ENCODE measurements around the gene TMC1.

Gene TMC1

DNA sequence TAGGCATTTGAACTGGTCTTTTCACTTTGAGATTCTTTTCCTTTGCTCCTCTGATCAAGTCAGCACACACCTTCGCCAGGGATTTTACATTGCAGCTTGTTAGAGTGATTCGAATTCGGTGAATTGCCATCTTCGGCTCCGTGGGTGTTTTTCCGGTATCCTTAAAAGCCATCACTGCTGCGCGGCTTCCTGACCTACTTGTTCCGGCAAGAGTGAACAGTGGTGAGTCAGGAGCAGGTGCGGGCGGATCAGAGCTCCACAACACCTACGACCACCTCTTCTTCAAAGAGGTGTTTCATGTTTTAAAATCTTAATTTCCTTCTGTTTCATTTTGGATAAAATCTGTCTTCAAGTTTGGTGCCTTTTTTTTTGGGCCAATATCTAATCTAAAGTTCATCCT lies 134.6 kb downstream of the TMC1 start:
- Histone ChIP-seq H3K9ac (ENCODE audit: low read length) (no peak overlapping the region), H3K9me3 (ENCODE audit: control insufficient read depth, low read length) (no peaks in the 10 kb centered on the region)

DNA sequence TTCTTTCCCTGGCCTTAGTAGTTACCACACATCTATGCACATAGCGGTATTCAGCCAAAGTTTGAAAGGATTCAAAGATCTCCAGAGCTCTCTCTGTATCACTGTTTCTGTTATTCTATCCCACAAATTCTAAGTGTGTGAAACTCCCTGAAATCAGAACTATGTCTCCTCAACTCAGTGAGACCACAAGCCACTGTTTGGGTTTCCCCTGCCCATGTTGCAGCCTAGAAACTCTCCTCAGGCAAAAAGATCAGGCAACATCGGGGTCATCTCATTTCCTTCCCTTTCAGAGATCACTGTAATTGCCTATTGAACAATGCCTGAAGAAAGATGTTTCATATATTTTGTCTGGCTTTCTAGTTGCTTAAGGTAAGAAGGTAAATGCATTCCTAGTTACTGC lies 135.6 kb downstream of the TMC1 start:
- no peak for DNase-seq (ENCODE audit: low read depth)
- Histone ChIP-seq H3K4me3 (ENCODE audit: low read length) (no peak overlapping the region), H3K36me3 (ENCODE audit: control insufficient read depth, insufficient read depth, low read length, severe bottlenecking) (no peaks in the 10 kb centered on the region), H3K9me3 (ENCODE audit: control insufficient read depth, low read length) (no peaks in the 10 kb centered on the region), H3K4me1 (ENCODE audit: control insufficient read depth, insufficient read depth, low read length) (peaks cover 3% of the 10 kb centered on the region), H3K27me3 (replicated peaks; ENCODE audit: control insufficient read depth, insufficient read depth, low read length) (no peaks in the 10 kb centered on the region), H3K9ac (ENCODE audit: low read length) (no peak overlapping the region)

More for the DNA sequence above, 134.6 kb downstream of the TMC1 start:
- Histone ChIP-seq H3K36me3 (ENCODE audit: control insufficient read depth, insufficient read depth, low read length, severe bottlenecking) (no peaks in the 10 kb centered on the region), H3K27me3 (replicated peaks; ENCODE audit: control insufficient read depth, insufficient read depth, low read length) (no peaks in the 10 kb centered on the region), H3K4me1 (ENCODE audit: control insufficient read depth, insufficient read depth, low read length) (no peaks in the 10 kb centered on the region), H3K4me3 (ENCODE audit: low read length) (no peak overlapping the region)
- no peak for DNase-seq (ENCODE audit: low read depth)

DNA sequence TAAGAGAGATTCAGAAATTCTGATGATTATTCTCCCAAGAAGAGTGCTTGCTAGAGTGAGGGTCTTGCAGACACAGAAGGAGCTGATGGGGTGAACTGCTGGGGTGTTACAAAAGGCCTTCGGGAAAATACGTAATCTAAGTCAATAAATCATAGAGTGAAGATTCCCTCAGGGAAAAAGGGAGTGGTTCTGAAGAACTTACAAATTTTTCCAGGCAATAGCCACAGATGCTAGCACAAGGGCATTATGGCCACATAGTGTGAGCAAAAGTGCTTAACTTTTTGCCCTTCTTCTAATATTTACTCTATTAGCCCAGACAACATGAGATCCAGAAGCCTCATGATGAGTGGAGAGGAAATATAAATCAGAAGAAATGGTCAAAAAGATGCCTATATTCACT lies 137.3 kb downstream of the TMC1 start:
- H3K27me3 ChIP-seq (replicated peaks; ENCODE audit: control insufficient read depth, insufficient read depth, low read length), result no peaks in the 10 kb centered on the region
- DNase-seq (ENCODE audit: low read depth), result no peak
- no peaks in the 10 kb centered on the region for H3K9me3 ChIP-seq (ENCODE audit: control insufficient read depth, low read length)
- peaks cover 3% of the 10 kb centered on the region for H3K4me1 ChIP-seq (ENCODE audit: control insufficient read depth, insufficient read depth, low read length)
- H3K4me3 ChIP-seq (ENCODE audit: low read length), result no peak overlapping the region
- H3K9ac ChIP-seq (ENCODE audit: low read length), result no peak overlapping the region
- no peaks in the 10 kb centered on the region for H3K36me3 ChIP-seq (ENCODE audit: control insufficient read depth, insufficient read depth, low read length, severe bottlenecking)

DNA sequence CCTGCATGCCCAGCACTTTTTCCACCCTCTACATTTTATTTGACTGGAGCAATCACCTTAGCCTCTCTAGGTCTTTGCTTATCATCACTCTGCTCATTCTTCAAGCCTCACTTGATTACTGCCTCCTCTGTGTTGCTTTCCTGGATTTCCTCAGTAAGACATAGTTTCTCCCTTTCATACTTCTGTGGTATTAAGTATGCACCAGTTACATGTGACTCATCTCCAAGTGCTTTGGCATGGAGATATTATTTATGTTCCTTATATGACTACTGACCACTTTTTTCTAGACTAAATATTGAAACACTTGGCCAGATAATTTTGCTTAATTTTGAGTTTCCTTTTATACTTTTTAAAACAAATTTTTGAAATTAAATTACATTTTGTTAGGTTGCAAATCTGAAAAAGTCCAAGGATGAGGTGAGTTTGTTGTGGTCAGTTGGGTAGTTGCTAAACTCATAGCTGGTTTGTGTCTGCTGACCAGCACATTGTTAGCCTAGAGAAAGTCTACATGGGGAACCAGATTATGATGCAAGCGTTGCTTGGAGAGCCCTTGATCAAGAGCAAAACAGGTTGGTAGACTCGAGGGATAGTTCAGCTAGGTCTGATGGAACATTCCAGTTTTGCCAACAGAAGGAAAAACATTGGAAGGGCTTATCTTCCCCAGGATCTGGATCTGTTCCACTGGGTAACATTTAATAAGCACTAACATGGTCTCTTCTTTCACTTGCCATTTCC lies 140.2 kb downstream of the TMC1 start:
- Histone ChIP-seq H3K27me3 (replicated peaks; ENCODE audit: control insufficient read depth, insufficient read depth, low read length) (no peaks in the 10 kb centered on the region), H3K9ac (ENCODE audit: low read length) (no peak overlapping the region), H3K4me3 (ENCODE audit: low read length) (no peak overlapping the region), H3K4me1 (ENCODE audit: control insufficient read depth, insufficient read depth, low read length) (peaks cover 3% of the 10 kb centered on the region), H3K9me3 (ENCODE audit: control insufficient read depth, low read length) (no peaks in the 10 kb centered on the region), H3K36me3 (ENCODE audit: control insufficient read depth, insufficient read depth, low read length, severe bottlenecking) (no peaks in the 10 kb centered on the region)
- DNase-seq (ENCODE audit: low read depth), result peak; percentile 63

DNA sequence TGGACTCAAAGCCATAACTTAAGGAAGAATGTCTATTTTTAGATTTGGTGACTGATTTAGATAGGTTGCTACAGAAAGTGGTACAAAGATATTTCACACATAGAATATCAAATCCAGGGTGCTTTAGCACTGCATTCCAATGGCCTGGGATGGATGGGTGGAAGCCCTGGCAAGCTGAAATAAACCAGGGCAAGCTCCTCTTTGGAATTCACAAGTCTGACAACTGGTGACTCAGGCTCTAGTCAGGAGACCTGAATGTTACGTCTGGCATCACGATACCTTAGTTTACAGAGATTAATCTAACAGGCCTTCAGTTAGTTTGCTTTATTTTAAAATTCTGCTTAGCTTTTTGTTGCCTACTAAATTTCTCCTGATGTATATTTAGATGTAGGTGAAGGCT lies 144.0 kb downstream of the TMC1 start:
- no peaks in the 10 kb centered on the region for H3K36me3 ChIP-seq (ENCODE audit: control insufficient read depth, insufficient read depth, low read length, severe bottlenecking)
- peak; percentile 46 for DNase-seq (ENCODE audit: low read depth)
- no peak overlapping the region for H3K9ac ChIP-seq (ENCODE audit: low read length)

DNA sequence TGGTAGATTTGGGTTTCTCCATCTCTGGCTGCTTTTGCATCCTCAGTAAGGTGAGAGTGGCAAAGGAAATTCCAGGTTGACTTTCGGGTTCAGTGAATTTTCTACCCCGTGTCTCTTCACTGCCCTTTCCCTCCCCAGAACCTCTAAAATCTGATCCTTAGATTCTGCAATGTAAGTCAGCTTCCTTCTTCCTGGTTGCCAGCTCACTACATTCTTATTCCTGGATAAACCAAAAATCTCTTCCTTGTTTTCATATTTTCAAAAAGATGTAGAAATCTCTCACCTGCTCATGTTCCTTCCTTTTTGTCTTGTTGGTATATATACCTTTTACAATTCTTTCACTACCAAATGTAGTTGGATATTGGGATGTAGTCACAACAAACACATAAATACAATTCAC lies 145.8 kb downstream of the TMC1 start:
- Histone ChIP-seq H3K9ac (ENCODE audit: low read length) (no peak overlapping the region), H3K9me3 (ENCODE audit: control insufficient read depth, low read length) (no peaks in the 10 kb centered on the region), H3K4me1 (ENCODE audit: control insufficient read depth, insufficient read depth, low read length) (no peaks in the 10 kb centered on the region), H3K4me3 (ENCODE audit: low read length) (no peak overlapping the region), H3K27me3 (replicated peaks; ENCODE audit: control insufficient read depth, insufficient read depth, low read length) (no peaks in the 10 kb centered on the region), H3K36me3 (ENCODE audit: control insufficient read depth, insufficient read depth, low read length, severe bottlenecking) (no peaks in the 10 kb centered on the region)
- no peak for DNase-seq (ENCODE audit: low read depth)

More for the DNA sequence above, 144.0 kb downstream of the TMC1 start:
- peaks cover 3% of the 10 kb centered on the region for H3K4me1 ChIP-seq (ENCODE audit: control insufficient read depth, insufficient read depth, low read length)
- H3K4me3 ChIP-seq (ENCODE audit: low read length), result no peak overlapping the region
- no peaks in the 10 kb centered on the region for H3K9me3 ChIP-seq (ENCODE audit: control insufficient read depth, low read length)
- H3K27me3 ChIP-seq (replicated peaks; ENCODE audit: control insufficient read depth, insufficient read depth, low read length), result no peaks in the 10 kb centered on the region

DNA sequence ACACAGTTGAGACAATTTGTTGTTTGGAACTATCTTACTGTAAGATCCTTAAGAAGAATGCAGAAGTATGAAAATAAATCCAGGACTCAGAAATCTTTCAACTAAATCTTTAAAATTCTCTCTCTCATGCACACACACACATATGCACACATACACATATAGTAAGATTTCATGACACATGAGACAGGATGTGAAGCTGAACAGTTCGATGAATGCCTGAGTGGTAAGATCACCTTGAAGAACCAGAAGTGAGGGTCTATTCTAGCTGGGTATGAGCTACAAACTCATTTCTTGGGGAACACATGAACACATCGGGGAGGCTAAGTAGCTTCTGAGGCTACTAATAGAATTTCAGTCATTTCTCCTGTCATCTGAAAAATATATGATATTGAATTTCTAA lies 153.6 kb downstream of the TMC1 start:
- peaks cover 5% of the 10 kb centered on the region for H3K9me3 ChIP-seq (ENCODE audit: control insufficient read depth, low read length)
- no peak overlapping the region for H3K9ac ChIP-seq (ENCODE audit: low read length)
- DNase-seq (ENCODE audit: low read depth), result peak; percentile 12
- no peak overlapping the region for H3K4me3 ChIP-seq (ENCODE audit: low read length)
- no peaks in the 10 kb centered on the region for H3K36me3 ChIP-seq (ENCODE audit: control insufficient read depth, insufficient read depth, low read length, severe bottlenecking)
- peaks cover 10% of the 10 kb centered on the region for H3K4me1 ChIP-seq (ENCODE audit: control insufficient read depth, insufficient read depth, low read length)
- H3K27me3 ChIP-seq (replicated peaks; ENCODE audit: control insufficient read depth, insufficient read depth, low read length), result no peaks in the 10 kb centered on the region

DNA sequence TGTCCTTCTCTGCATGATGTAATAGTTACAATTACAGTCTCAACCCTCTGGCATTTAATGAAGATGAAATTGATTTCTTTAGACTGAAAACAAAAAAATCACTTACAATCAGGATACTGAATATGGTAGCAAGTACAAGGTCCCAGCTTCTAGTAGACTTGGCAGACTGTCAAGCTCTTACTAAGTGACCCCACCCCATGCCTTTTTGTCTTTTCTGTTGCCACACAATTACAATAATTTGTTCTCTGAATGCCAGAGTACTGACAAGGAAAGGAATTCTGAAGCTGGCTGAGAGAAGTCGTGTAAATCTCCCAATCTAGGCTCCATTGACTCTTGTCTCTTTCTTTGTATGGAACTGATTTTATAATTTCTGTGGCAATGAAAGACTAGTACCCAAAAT lies 154.2 kb downstream of the TMC1 start:
- Histone ChIP-seq H3K4me3 (ENCODE audit: low read length) (no peak overlapping the region), H3K9ac (ENCODE audit: low read length) (no peak overlapping the region), H3K36me3 (ENCODE audit: control insufficient read depth, insufficient read depth, low read length, severe bottlenecking) (no peaks in the 10 kb centered on the region), H3K9me3 (ENCODE audit: control insufficient read depth, low read length) (peaks cover 5% of the 10 kb centered on the region), H3K27me3 (replicated peaks; ENCODE audit: control insufficient read depth, insufficient read depth, low read length) (no peaks in the 10 kb centered on the region), H3K4me1 (ENCODE audit: control insufficient read depth, insufficient read depth, low read length) (peaks cover 10% of the 10 kb centered on the region)
- DNase-seq (ENCODE audit: low read depth), result peak; percentile 87

DNA sequence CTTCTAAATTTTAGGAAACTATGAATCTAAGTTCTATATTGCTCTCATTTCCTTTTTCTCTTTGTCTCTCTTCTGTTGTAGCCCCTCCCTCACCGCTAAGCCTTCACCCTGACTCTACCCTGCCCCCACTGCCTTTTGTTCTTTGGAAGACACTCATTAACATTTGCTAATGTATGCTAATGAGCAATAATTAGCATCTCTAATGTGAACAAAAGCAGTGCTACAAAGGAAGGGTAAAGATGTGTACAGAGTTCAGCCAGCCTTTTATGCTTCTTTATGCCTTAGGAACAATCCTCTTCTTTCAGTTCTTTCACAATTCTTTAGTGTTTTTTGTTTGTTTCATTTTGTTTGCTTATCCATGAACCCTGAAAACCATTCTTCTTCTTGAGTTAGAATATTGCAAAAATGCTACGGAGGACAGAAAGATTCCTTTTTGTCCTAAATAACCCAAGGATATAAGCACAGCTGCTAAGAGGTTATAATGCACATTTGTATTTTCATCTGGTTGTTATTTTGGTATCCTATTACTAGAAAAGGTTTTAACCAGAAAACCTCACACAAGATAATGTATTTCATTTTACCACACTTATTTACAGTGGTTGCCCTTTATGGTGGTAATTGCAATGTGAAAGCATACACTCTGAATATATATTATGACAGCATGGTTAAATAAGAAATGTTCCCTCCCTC lies 159.3 kb downstream of the TMC1 start:
- no peak overlapping the region for H3K4me3 ChIP-seq (ENCODE audit: low read length)
- peak; percentile 39 for DNase-seq (ENCODE audit: low read depth)
- H3K9me3 ChIP-seq (ENCODE audit: control insufficient read depth, low read length), result no peaks in the 10 kb centered on the region
- H3K4me1 ChIP-seq (ENCODE audit: control insufficient read depth, insufficient read depth, low read length), result peaks cover 4% of the 10 kb centered on the region
- no peaks in the 10 kb centered on the region for H3K27me3 ChIP-seq (replicated peaks; ENCODE audit: control insufficient read depth, insufficient read depth, low read length)
- no peak overlapping the region for H3K9ac ChIP-seq (ENCODE audit: low read length)
- H3K36me3 ChIP-seq (ENCODE audit: control insufficient read depth, insufficient read depth, low read length, severe bottlenecking), result no peaks in the 10 kb centered on the region

DNA sequence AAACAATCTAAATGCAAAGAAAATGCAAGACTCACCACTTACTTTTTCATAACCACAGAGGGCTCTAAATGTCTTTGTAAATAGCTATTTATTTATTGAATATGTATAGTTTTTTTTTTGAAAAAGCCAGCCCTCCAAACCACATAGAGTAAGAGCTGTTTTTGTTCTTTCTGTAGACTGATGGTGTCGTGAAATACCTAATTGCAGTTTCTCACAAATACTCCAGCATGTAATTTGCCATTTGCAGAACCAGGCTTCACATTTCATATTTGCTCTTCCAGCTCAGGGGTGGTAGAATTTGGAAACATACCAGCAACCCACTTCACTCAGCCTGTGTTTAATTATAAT lies 159.8 kb downstream of the TMC1 start:
- H3K36me3 ChIP-seq (ENCODE audit: control insufficient read depth, insufficient read depth, low read length, severe bottlenecking), result no peaks in the 10 kb centered on the region
- no peak overlapping the region for H3K4me3 ChIP-seq (ENCODE audit: low read length)
- peak; percentile 18 for DNase-seq (ENCODE audit: low read depth)
- no peaks in the 10 kb centered on the region for H3K4me1 ChIP-seq (ENCODE audit: control insufficient read depth, insufficient read depth, low read length)
- no peak overlapping the region for H3K9ac ChIP-seq (ENCODE audit: low read length)
- H3K9me3 ChIP-seq (ENCODE audit: control insufficient read depth, low read length), result no peaks in the 10 kb centered on the region
- H3K27me3 ChIP-seq (replicated peaks; ENCODE audit: control insufficient read depth, insufficient read depth, low read length), result no peaks in the 10 kb centered on the region

DNA sequence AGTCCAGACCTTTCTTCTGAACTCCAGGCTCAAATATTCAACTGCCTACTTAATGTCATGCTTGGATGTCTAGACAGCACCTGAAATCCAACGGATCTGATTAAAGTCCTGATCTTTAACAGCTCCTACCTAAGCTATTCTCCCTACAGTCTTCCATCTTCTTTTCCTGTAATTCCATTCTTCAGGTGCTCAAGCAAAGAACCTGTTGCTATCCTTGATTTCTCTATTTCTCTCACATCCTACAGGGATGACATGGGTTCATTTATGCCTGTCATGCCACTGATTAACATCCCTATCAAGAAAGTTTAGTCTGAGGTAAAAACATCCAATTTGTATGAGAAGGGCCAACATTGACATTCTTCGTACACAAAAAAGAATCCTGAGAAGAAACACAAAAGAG lies 163.2 kb downstream of the TMC1 start:
- H3K9ac ChIP-seq (ENCODE audit: low read length), result no peak overlapping the region
- H3K36me3 ChIP-seq (ENCODE audit: control insufficient read depth, insufficient read depth, low read length, severe bottlenecking), result no peaks in the 10 kb centered on the region
- H3K4me1 ChIP-seq (ENCODE audit: control insufficient read depth, insufficient read depth, low read length), result no peaks in the 10 kb centered on the region
- DNase-seq (ENCODE audit: low read depth), result no peak
- H3K9me3 ChIP-seq (ENCODE audit: control insufficient read depth, low read length), result no peaks in the 10 kb centered on the region
- H3K4me3 ChIP-seq (ENCODE audit: low read length), result no peak overlapping the region
- no peaks in the 10 kb centered on the region for H3K27me3 ChIP-seq (replicated peaks; ENCODE audit: control insufficient read depth, insufficient read depth, low read length)
